Activated naive CD4-positive, alpha-beta T cell treated with anti-CD3 and anti-CD28 coated beads for 36 hours (primary cell): ENCODE data around the gene NOX3. TPM values are rescaled to one million over a fixed set of nuclear protein-coding genes. Genes with fewer than 3 reads are reported as not detected.
"Not testable (repeated sequence)": the region's sequence is repeated elsewhere in the genome, so short reads cannot be mapped to it uniquely, and the experiment has no call there.

ENCODE experiments used
- CTCF ChIA-PET: fragments of 350-600 bp; sonication (Branson Sonifier 250); formaldehyde crosslinking; loops from one replicate; lab custom pipeline; 2021; ENCODE audit warnings: antibody characterized with exemption; lab: Charles Lee
- DNase-seq: peaks from one replicate; pipeline ENCODE4 v3.0.0-alpha.2; 2020
- H3K27ac Mint-ChIP-seq: one replicate; pipeline ENCODE4 v1.8.0; 2021; ENCODE audit warnings: mild to moderate bottlenecking, mixed read lengths
- H3K27me3 Mint-ChIP-seq: one replicate; pipeline ENCODE4 v1.8.0; 2021; ENCODE audit warnings: low read depth, mixed read lengths
- H3K36me3 Mint-ChIP-seq: one replicate; pipeline ENCODE4 v1.8.0; 2021; ENCODE audit warnings: low read depth, mixed read lengths
- H3K4me1 Mint-ChIP-seq: one replicate; pipeline ENCODE4 v1.8.0; 2021; ENCODE audit warnings: low read depth, mixed read lengths
- H3K4me3 Mint-ChIP-seq: one replicate; pipeline ENCODE4 v1.8.0; 2021; ENCODE audit warnings: mild to moderate bottlenecking, moderate library complexity, mixed read lengths
- H3K9me3 Mint-ChIP-seq: one replicate; pipeline ENCODE4 v1.8.0; 2021; ENCODE audit warnings: mixed read lengths
- intact Hi-C: fragments of 100-400 bp; cut with micrococcal nuclease; formaldehyde crosslinking; loops from one replicate; pipeline ENCODE4 v1.15.1; 2023
- total RNA-seq, 2 experiments: library from RNA; stranded (reverse); gene quantifications; one replicate each; pipeline ENCODE4 v1.2.3, GENCODE V29; 2021

NOX3 gene
- total RNA-seq, 2 experiments from 2014 or later: not detected

DNA sequence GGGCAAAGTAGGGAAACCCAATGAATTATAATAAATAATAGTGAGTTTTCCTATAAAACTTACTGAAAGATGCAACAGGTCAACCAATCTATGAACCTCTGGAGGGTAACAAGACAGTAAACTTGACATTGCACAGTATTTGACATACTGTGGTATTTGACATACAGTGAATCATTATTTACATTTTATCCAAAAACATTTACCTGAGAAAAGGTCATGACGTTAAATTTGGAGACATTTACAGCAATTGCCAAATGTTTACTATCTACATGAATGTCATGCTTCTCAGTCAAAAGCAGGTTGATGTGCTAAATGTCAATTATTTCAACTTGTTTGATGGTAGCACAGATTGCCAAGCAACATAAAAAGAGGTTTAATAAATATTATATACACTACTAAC lies 35.8 kb upstream of the NOX3 start:
- H3K27ac Mint-ChIP-seq: no peak overlapping the region
- peaks cover 8% of the 10 kb centered on the region for H3K9me3 Mint-ChIP-seq
- CTCF ChIA-PET: no interaction called here
- no peaks in the 10 kb centered on the region for H3K27me3 Mint-ChIP-seq
- intact Hi-C loops: loop anchor here (10.0 kb wide), 1 partner anchor 317 kb away; no protein-coding TSS in a partner anchor
- no peak overlapping the region for H3K4me3 Mint-ChIP-seq
- H3K4me1 Mint-ChIP-seq: peaks cover 28% of the 10 kb centered on the region
- no peaks in the 10 kb centered on the region for H3K36me3 Mint-ChIP-seq
- no peak for DNase-seq

DNA sequence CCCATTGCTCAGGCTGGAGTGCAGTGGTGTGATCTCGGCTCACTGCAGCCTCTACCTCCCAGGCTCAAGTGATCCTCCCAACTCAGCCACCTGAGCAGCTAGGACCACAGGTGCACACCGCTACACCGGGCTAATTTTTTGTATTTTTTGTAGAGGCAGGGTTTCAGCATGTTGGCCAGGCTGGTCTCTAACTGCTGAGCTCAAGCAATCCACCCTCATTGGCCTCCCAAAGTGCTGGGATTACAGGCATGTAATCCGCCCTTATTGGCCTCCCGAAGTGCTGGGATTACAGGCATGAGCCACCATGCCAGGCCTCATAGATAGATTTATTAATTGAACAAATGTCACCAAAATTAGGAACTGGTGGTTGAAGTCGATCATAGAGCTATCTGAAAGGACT lies 32.6 kb upstream of the NOX3 start:
- H3K27me3 Mint-ChIP-seq, H3K27ac Mint-ChIP-seq, CTCF ChIA-PET, intact Hi-C loops, H3K36me3 Mint-ChIP-seq, H3K9me3 Mint-ChIP-seq, H3K4me3 Mint-ChIP-seq, DNase-seq: not testable (repeated sequence)
- peaks cover 11% of the 10 kb centered on the region for H3K4me1 Mint-ChIP-seq

DNA sequence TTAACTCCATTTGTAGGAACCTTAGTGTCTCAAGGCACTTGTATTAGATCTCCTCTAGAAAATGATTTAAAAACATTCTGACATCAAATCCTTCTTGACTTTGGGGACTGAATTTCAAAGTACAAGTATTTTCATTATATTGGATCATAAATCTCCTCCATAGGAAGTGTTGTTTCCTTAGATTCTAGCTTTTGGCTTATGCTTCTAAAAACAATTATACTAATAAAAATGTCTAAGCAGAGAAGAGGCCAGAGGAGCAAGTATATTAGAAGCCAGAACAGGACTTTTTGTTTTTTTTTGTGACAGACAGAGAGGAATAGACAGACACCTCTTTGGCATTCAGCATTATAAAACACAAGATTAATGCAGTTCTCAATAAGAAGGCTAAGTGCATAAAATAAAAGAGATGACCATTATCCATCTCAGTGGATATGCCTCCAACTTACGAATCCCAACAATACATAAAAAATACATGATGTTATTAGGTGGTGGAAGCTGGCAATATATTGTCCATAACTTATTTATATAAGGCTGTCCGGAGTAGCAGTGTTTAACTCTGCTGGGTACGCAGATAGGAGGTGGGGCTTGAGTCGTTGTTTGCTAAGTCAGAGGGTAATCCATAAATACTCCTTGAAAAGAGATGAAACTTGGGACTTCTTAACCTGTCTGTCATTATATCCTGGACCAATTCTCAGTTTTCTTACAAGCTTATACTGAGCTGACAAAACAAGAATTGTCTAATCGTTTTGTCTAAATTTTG lies 31.9 kb upstream of the NOX3 start:
- Mint-ChIP-seq H3K27me3 (no peaks in the 10 kb centered on the region), H3K4me1 (peaks cover 5% of the 10 kb centered on the region), H3K27ac (no peak overlapping the region), H3K4me3 (no peak overlapping the region), H3K36me3 (no peaks in the 10 kb centered on the region), H3K9me3 (peaks cover 3% of the 10 kb centered on the region)
- intact Hi-C loops: no loop called here
- CTCF ChIA-PET: interaction anchor here (0.7 kb wide), 1 partner anchor 62 kb away, joined by 3 read pairs; no protein-coding TSS in a partner anchor
- no peak for DNase-seq

DNA sequence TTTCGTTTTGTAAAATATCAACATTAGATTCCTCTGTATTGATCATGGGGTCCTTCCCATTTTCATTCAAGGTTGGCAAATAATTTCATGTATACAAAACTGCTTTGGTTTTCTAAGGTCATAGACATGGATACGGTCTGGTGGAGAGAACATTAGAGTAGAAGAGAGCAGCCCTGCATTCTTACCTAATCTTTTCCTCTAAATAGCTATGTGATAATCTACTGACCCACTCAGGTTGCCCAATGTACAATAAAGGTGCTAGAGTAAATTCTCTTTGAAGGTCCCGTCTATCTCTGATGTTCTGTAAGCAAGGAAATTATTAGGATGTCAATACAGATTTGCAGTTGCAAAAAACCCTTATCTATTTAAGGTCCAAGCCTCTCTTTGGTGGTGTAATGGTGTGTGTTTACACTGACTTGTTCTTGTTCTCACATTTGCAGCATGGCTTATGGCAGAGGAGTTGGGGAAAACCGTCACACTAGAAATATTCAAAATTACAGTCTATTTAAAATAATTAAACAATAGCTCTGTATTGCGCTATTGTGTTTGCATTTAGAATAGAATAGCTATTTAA lies 31.2 kb upstream of the NOX3 start:
- no peaks in the 10 kb centered on the region for H3K36me3 Mint-ChIP-seq
- peaks cover 2% of the 10 kb centered on the region for H3K4me1 Mint-ChIP-seq
- intact Hi-C loops: no loop called here
- H3K27ac Mint-ChIP-seq: no peak overlapping the region
- no peaks in the 10 kb centered on the region for H3K9me3 Mint-ChIP-seq
- no peak overlapping the region for H3K4me3 Mint-ChIP-seq
- H3K27me3 Mint-ChIP-seq: no peaks in the 10 kb centered on the region
- no peak for DNase-seq
- CTCF ChIA-PET: interaction anchor here (0.7 kb wide), 1 partner anchor 61 kb away, joined by 3 read pairs; no protein-coding TSS in a partner anchor

DNA sequence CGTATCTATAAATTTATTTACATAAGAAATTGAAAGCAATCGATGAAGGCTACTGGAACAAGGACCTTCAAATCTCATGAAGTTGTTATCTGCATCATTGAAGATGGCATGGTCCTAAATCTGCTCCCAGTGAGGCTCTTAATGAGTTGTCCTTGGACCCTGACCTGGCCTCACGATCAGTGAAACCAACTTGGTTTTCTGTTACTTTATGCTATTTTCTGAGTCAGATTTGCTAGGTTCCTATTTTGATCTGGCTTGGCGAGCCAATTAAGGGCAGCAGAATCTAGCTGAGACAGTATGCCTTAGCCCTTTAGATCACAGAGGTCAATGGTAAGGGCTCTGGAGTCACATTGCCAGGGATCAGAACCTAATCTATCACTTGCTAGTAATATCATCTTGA lies 30.1 kb upstream of the NOX3 start:
- no peaks in the 10 kb centered on the region for H3K36me3 Mint-ChIP-seq
- H3K9me3 Mint-ChIP-seq: no peaks in the 10 kb centered on the region
- intact Hi-C loops: no loop called here
- no peak for DNase-seq
- no peak overlapping the region for H3K27ac Mint-ChIP-seq
- CTCF ChIA-PET: no interaction called here
- no peak overlapping the region for H3K4me3 Mint-ChIP-seq
- H3K27me3 Mint-ChIP-seq: no peaks in the 10 kb centered on the region
- peaks cover 2% of the 10 kb centered on the region for H3K4me1 Mint-ChIP-seq

DNA sequence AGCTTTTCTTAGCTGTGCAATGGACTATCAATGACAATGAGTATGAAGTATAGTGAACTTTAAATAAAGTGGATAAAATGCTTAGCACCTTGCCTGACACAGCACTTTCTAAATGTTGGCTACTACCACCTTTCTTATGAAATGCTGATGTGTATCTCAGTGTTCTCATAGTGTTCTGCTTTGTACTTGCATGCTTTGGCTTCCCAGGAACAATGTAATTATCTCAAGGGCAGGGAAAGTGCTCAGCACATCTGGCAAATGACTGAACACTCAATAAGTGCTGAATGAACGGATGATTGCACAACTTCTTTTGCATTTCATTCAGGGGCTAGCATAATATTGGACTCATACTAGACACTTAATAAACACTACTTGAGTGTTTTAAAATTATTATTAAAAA lies 28.2 kb upstream of the NOX3 start:
- no peak for DNase-seq
- CTCF ChIA-PET: no interaction called here
- H3K4me3 Mint-ChIP-seq: no peak overlapping the region
- H3K4me1 Mint-ChIP-seq: peaks cover 10% of the 10 kb centered on the region
- H3K27me3 Mint-ChIP-seq: no peaks in the 10 kb centered on the region
- intact Hi-C loops: no loop called here
- peaks cover 2% of the 10 kb centered on the region for H3K9me3 Mint-ChIP-seq
- no peak overlapping the region for H3K27ac Mint-ChIP-seq
- no peaks in the 10 kb centered on the region for H3K36me3 Mint-ChIP-seq

DNA sequence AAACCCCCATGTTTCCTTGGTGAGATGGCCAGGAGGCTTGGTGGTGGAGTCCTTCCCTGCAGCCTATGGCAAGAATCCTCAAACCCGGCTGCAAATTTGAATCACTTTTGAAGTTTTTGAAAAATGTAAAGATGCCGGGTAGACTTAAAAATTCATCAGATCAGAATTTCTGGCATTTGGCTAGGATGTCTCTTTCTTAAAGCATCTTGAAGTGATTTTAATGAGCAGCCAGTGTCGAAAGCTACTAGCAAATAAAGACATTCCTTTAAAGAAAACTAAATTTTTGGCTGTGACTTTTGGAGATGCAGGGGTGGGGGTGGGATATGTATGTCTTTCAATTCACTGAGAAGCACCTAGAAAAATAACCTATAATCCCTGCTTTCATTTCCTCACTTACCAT lies 25.6 kb upstream of the NOX3 start:
- Mint-ChIP-seq H3K27ac (no peak overlapping the region), H3K36me3 (no peaks in the 10 kb centered on the region), H3K4me1 (peaks cover 8% of the 10 kb centered on the region), H3K9me3 (peaks cover 2% of the 10 kb centered on the region), H3K27me3 (no peaks in the 10 kb centered on the region), H3K4me3 (no peak overlapping the region)
- no peak for DNase-seq
- CTCF ChIA-PET: interaction anchor here (0.7 kb wide), 1 partner anchor 215 kb away, joined by 3 read pairs; no protein-coding TSS in a partner anchor
- intact Hi-C loops: no loop called here

DNA sequence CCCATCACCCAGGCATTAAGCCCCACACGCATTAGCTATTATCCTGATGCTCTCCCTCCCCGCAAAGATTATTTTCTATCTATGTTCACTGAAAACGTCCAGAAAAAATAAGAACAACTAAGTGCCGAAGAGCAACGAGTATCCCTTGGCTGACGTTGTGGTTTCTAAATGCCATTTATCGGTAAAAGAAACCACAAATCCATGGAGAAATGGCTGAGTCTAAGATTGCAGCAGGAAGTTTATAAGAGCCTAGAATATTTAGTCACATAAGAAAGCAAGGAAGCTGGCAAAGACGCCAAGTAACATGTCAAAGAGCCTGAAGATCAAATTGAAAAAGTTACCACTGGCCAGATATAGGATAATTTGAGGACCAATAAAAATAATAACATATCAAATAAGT lies 18.1 kb upstream of the NOX3 start:
- no peak overlapping the region for H3K27ac Mint-ChIP-seq
- no peaks in the 10 kb centered on the region for H3K27me3 Mint-ChIP-seq
- intact Hi-C loops: no loop called here
- H3K4me3 Mint-ChIP-seq: no peak overlapping the region
- peaks cover 15% of the 10 kb centered on the region for H3K9me3 Mint-ChIP-seq
- CTCF ChIA-PET: no interaction called here
- no peaks in the 10 kb centered on the region for H3K4me1 Mint-ChIP-seq
- DNase-seq: no peak
- peaks cover 7% of the 10 kb centered on the region for H3K36me3 Mint-ChIP-seq

DNA sequence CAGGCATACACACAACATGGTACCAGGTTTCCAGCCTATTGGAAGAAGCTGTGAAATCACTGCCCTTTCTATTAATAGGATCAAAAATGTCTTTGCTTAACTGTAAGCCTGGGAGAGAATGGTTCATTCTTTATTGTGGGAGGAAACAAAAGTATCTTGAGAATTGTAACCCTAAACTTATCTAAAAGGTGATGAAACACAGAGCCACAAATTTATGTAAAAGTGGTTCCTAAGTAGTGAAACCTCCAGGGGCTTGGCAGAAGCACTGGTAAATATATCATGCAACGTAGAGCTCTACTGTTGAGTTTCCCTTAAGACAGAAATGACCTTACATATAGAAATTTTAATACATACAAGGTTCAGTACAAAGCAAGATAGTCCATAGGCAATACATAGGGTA lies 17.2 kb upstream of the NOX3 start:
- H3K27me3 Mint-ChIP-seq: no peaks in the 10 kb centered on the region
- no peak overlapping the region for H3K4me3 Mint-ChIP-seq
- DNase-seq: no peak
- no peak overlapping the region for H3K27ac Mint-ChIP-seq
- peaks cover 8% of the 10 kb centered on the region for H3K36me3 Mint-ChIP-seq
- CTCF ChIA-PET: no interaction called here
- H3K4me1 Mint-ChIP-seq: no peaks in the 10 kb centered on the region
- intact Hi-C loops: no loop called here
- peaks cover 23% of the 10 kb centered on the region for H3K9me3 Mint-ChIP-seq

DNA sequence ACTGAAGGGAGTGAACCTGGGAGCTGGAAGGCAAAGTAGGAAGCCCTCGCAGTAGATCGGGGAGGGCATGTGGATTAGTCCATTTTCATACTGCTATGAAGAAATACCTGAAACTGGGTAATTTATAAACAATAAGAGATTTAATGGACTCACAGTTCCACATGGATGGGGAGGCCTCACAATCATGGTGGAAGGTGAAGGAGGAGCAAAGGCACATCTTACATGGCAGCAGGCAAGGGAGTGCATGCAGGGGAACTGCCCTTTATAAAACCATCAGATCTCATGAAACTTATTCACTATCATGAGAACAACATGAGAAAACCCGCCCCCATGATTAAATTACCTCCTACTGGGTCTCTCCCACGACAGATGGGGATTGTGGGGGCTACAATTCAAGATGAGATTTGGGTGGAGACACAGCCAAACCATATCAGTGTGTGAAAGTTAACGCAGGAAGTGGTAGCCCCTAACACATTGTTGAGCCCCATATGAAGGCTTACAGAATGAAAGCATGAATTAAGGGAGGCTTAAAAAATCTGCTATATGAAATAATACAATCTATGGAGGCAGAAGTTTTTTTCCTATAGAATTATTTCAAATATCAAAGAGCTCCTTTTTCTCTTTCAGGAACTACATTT lies 15.5 kb upstream of the NOX3 start:
- intact Hi-C loops, H3K27ac Mint-ChIP-seq, H3K27me3 Mint-ChIP-seq, DNase-seq, H3K4me3 Mint-ChIP-seq, CTCF ChIA-PET, H3K4me1 Mint-ChIP-seq, H3K36me3 Mint-ChIP-seq: not testable (repeated sequence)
- H3K9me3 Mint-ChIP-seq: peaks cover 38% of the 10 kb centered on the region

DNA sequence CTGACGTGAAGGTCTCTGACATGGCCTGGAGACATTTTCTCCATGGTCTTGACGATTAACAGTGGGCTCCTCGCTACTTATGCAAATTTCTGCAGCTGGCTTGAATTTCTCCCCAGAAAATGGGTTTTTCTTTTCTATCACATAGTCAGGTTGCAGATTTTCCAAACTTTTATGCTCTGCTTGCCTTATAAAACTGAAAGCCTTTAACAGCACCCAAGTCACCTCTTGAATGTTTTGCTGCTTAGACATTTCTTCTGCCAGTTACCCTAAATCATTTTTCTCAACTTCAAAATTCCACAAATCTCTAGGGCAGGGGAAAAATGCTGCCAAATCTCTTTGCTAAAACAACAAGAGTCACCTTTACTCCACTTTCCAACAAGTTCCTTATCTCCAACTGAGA lies 12.9 kb upstream of the NOX3 start:
- CTCF ChIA-PET, H3K27ac Mint-ChIP-seq, H3K4me1 Mint-ChIP-seq, H3K4me3 Mint-ChIP-seq, H3K36me3 Mint-ChIP-seq, DNase-seq, H3K27me3 Mint-ChIP-seq, intact Hi-C loops: not testable (repeated sequence)
- H3K9me3 Mint-ChIP-seq: peaks cover 46% of the 10 kb centered on the region

DNA sequence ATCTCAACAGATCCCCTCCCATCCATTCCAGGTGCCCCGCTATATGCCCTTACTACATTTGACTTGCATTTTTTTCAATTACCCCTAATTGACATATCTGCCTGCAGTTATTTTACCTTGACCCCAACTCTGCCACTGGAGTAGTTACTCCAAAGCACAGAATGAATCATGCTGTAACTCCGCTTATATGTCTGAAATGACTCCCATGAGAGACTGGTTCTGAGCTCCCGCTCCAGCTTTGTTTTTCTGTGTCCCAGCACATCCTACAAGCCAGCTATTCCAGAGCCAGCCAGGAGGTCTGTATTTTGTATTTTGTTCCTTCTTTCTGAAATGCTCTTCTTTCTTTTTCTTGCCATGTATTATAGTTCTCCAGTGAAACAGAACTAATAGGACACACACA lies 10.9 kb upstream of the NOX3 start:
- intact Hi-C loops: no loop called here
- CTCF ChIA-PET: no interaction called here
- no peaks in the 10 kb centered on the region for H3K27me3 Mint-ChIP-seq

More for the DNA sequence above, 10.9 kb upstream of the NOX3 start:
- H3K4me1 Mint-ChIP-seq: peaks cover 16% of the 10 kb centered on the region
- H3K9me3 Mint-ChIP-seq: peaks cover 46% of the 10 kb centered on the region
- DNase-seq: no peak
- peaks cover 9% of the 10 kb centered on the region for H3K36me3 Mint-ChIP-seq
- no peak overlapping the region for H3K27ac Mint-ChIP-seq
- H3K4me3 Mint-ChIP-seq: no peak overlapping the region
